Neural cell (in vitro differentiated cells): ENCODE results near the gene C7orf57. TPM values are rescaled to one million over a fixed set of nuclear protein-coding genes. Genes with fewer than 3 reads are reported as not detected.

Source experiments
- H2AFZ ChIP-seq: fragments of 200-600, 300-800 bp; sonication (generic), shearing (Covaris generic); 2 replicates; pipeline ENCODE4 v1.6.0; 2014; ENCODE audit warnings: low read depth, mild to moderate bottlenecking, antibody characterized with exemption, low read length, moderate library complexity
- H3F3A ChIP-seq: fragments of 200-600 bp; shearing (Covaris generic); 2 replicates; pipeline ENCODE4 v1.6.1; 2016; ENCODE audit warnings: mild to moderate bottlenecking, moderate library complexity, mixed read lengths, antibody characterized with exemption, low read length; ENCODE audit not compliant: insufficient read depth, poor library complexity, severe bottlenecking
- H3K27ac ChIP-seq: fragments of 200-600, 300-800 bp; sonication (generic), shearing (Covaris generic); 2 replicates; pipeline ENCODE4 v1.5.1; 2014; ENCODE audit warnings: mild to moderate bottlenecking, low read length, moderate library complexity
- H3K27me3 ChIP-seq: fragments of 300-800, 200-600 bp; sonication (generic), shearing (Covaris generic); 2 replicates; pipeline ENCODE4 v1.6.0; 2014; ENCODE audit warnings: mild to moderate bottlenecking, low read depth, low read length, moderate library complexity; ENCODE audit not compliant: insufficient read depth
- H3K36me3 ChIP-seq: fragments of 300-800, 200-600 bp; sonication (generic), shearing (Covaris generic); 2 replicates; pipeline ENCODE4 v1.5.1; 2014; ENCODE audit warnings: mild to moderate bottlenecking, antibody characterized with exemption, low read length, moderate library complexity; ENCODE audit not compliant: insufficient read depth
- H3K4me2 ChIP-seq: fragments of 300-800, 200-600 bp; sonication (generic), shearing (Covaris generic); 2 replicates; pipeline ENCODE4 v1.6.0; 2014; ENCODE audit warnings: mild to moderate bottlenecking, low read length
- H3K4me3 ChIP-seq: fragments of 300-800, 200-600 bp; sonication (generic), shearing (Covaris generic); 2 replicates; pipeline ENCODE4 v1.5.1; 2014; ENCODE audit warnings: mild to moderate bottlenecking, low read length, moderate library complexity
- H3K79me2 ChIP-seq: fragments of 200-600 bp; shearing (Covaris generic); replicated peaks from 2 replicates; pipeline ENCODE4 v1.6.0; 2014; ENCODE audit warnings: mild to moderate bottlenecking, low read length, moderate library complexity; ENCODE audit not compliant: insufficient read depth
- H3K9ac ChIP-seq: fragments of 300-800, 200-600 bp; sonication (generic), shearing (Covaris generic); 2 replicates; pipeline ENCODE4 v1.6.1; 2016; ENCODE audit warnings: mild to moderate bottlenecking, low read length, mixed read lengths
- H3K9me2 ChIP-seq: fragments of 200-600 bp; shearing (Covaris generic); 2 replicates; pipeline ENCODE4 v1.6.1; 2016; ENCODE audit warnings: mild to moderate bottlenecking, low read length, mixed read lengths; ENCODE audit not compliant: insufficient read depth
- H3K9me3 ChIP-seq: fragments of 200-600, 300-800 bp; sonication (generic), shearing (Covaris generic); 2 replicates; pipeline ENCODE4 v1.6.1; 2016; ENCODE audit warnings: mild to moderate bottlenecking, mixed run types, low read length, moderate library complexity, mixed read lengths
- H4K20me1 ChIP-seq: fragments of 200-600 bp; shearing (Covaris generic); 2 replicates; pipeline ENCODE4 v1.6.1; 2016; ENCODE audit warnings: mild to moderate bottlenecking, mixed run types; ENCODE audit not compliant: insufficient read depth
- EP300 ChIP-seq: fragments of 450-650 bp; conservative IDR thresholded peaks from 2 replicates; pipeline ENCODE4 v1.6.1; 2014; ENCODE audit warnings: antibody characterized with exemption, mild to moderate bottlenecking, moderate library complexity; ENCODE audit not compliant: poor library complexity, severe bottlenecking
- EZH2 ChIP-seq: fragments of 200-600, 300-800 bp; shearing (Covaris generic), sonication (generic); IDR thresholded peaks from 2 replicates; pipeline ENCODE4 v1.6.1; 2014; ENCODE audit warnings: antibody characterized with exemption, low read length, borderline replicate concordance, mild to moderate bottlenecking; ENCODE audit not compliant: insufficient read depth, poor library complexity, severe bottlenecking
- MXI1 ChIP-seq: fragments of 450-650 bp; conservative IDR thresholded peaks from 2 replicates; pipeline ENCODE4 v1.6.1; 2014; ENCODE audit warnings: antibody characterized with exemption, mild to moderate bottlenecking; ENCODE audit not compliant: poor library complexity, severe bottlenecking
- POLR2AphosphoS5 ChIP-seq: IDR thresholded peaks from 2 replicates; pipeline ENCODE4 v1.6.1; 2012
- RAD21 ChIP-seq: fragments of 450-650 bp; conservative IDR thresholded peaks from 2 replicates; pipeline ENCODE4 v1.6.1; 2014; ENCODE audit warnings: antibody characterized with exemption, mild to moderate bottlenecking, moderate library complexity
- SMC3 ChIP-seq: fragments of 450-650 bp; conservative IDR thresholded peaks from 2 replicates; pipeline ENCODE4 v1.6.1; 2014; ENCODE audit warnings: antibody characterized with exemption, mild to moderate bottlenecking, moderate library complexity; ENCODE audit not compliant: poor library complexity
- TAF1 ChIP-seq: IDR thresholded peaks from 2 replicates; pipeline ENCODE4 v1.6.1; 2012; ENCODE audit warnings: low read depth
- polyA plus RNA-seq: library from polyadenylated mRNA; depleted of rRNA; stranded (reverse); fragments of >200 nt; gene quantifications from 2 replicates; pipeline ENCODE4 v1.2.3, GENCODE V29; 2014
- TF ChIP-seq, protein P1 (sequence below): IDR thresholded peaks from 2 replicates; pipeline ENCODE4 v1.6.1; 2012; ENCODE audit warnings: borderline replicate concordance
- TF ChIP-seq, protein P2 (sequence below): fragments of 450-650 bp; IDR thresholded peaks from 2 replicates; pipeline ENCODE4 v1.5.1; 2014; ENCODE audit warnings: antibody characterized with exemption, mild to moderate bottlenecking, moderate library complexity; ENCODE audit not compliant: poor library complexity, severe bottlenecking

Gene C7orf57
- polyA plus RNA-seq, 1 donor from 2014 or later = not detected

- Histone ChIP-seq H3F3A (no peaks in the 10 kb centered on the region), H3K4me2 (no peak overlapping the region), H3K9me2 (no peaks in the 10 kb centered on the region), H3K4me3 (no peak overlapping the region), H3K27me3 (no peaks in the 10 kb centered on the region), H4K20me1 (no peaks in the 10 kb centered on the region), H3K9me3 (no peaks in the 10 kb centered on the region), H3K36me3 (no peaks in the 10 kb centered on the region), H3K27ac (no peak overlapping the region), H3K79me2 (no peaks in the 10 kb centered on the region), H3K9ac (no peak overlapping the region), H2AFZ (no peak overlapping the region)
- no peak for TF ChIP-seq SMC3
- TF ChIP-seq, protein P1, sequence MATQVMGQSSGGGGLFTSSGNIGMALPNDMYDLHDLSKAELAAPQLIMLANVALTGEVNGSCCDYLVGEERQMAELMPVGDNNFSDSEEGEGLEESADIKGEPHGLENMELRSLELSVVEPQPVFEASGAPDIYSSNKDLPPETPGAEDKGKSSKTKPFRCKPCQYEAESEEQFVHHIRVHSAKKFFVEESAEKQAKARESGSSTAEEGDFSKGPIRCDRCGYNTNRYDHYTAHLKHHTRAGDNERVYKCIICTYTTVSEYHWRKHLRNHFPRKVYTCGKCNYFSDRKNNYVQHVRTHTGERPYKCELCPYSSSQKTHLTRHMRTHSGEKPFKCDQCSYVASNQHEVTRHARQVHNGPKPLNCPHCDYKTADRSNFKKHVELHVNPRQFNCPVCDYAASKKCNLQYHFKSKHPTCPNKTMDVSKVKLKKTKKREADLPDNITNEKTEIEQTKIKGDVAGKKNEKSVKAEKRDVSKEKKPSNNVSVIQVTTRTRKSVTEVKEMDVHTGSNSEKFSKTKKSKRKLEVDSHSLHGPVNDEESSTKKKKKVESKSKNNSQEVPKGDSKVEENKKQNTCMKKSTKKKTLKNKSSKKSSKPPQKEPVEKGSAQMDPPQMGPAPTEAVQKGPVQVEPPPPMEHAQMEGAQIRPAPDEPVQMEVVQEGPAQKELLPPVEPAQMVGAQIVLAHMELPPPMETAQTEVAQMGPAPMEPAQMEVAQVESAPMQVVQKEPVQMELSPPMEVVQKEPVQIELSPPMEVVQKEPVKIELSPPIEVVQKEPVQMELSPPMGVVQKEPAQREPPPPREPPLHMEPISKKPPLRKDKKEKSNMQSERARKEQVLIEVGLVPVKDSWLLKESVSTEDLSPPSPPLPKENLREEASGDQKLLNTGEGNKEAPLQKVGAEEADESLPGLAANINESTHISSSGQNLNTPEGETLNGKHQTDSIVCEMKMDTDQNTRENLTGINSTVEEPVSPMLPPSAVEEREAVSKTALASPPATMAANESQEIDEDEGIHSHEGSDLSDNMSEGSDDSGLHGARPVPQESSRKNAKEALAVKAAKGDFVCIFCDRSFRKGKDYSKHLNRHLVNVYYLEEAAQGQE = no peak
- no peak for TF ChIP-seq TAF1
- no peak for TF ChIP-seq RAD21
- no peak for TF ChIP-seq EZH2
- TF ChIP-seq POLR2AphosphoS5 = no peak
- no peak for TF ChIP-seq EP300
- TF ChIP-seq, protein P2, sequence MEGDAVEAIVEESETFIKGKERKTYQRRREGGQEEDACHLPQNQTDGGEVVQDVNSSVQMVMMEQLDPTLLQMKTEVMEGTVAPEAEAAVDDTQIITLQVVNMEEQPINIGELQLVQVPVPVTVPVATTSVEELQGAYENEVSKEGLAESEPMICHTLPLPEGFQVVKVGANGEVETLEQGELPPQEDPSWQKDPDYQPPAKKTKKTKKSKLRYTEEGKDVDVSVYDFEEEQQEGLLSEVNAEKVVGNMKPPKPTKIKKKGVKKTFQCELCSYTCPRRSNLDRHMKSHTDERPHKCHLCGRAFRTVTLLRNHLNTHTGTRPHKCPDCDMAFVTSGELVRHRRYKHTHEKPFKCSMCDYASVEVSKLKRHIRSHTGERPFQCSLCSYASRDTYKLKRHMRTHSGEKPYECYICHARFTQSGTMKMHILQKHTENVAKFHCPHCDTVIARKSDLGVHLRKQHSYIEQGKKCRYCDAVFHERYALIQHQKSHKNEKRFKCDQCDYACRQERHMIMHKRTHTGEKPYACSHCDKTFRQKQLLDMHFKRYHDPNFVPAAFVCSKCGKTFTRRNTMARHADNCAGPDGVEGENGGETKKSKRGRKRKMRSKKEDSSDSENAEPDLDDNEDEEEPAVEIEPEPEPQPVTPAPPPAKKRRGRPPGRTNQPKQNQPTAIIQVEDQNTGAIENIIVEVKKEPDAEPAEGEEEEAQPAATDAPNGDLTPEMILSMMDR = no peak
- no peak for TF ChIP-seq MXI1
Measured at GRCh38 chr7:48101968-48102367, 66.6 kb downstream of the C7orf57 start.

DNA sequence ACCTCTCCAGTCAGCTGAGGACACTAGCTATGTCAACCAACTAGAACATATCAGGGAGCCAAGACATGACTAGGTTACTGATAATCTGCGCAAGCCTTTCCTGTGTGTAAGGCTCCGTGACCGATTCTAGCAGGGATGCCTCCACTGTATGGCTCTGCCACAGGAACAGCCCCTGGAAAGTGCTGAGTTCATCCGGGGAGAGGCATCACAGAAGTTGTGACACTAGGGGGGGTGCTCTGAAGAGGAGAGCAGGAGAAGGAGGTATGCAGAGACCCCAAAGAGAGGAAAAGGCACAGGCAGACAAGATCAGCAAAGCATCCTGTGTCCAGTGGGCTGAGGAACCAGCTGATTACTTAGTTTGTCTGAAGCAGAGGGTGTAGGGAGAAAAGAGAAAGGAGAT, 67.2 kb downstream of the C7orf57 start:
- no peaks in the 10 kb centered on the region for H3K9me2 ChIP-seq
- H2AFZ ChIP-seq = no peak overlapping the region
- no peak overlapping the region for H3K4me2 ChIP-seq
- H3K27ac ChIP-seq = no peak overlapping the region
- no peaks in the 10 kb centered on the region for H3K9me3 ChIP-seq
- no peaks in the 10 kb centered on the region for H3K27me3 ChIP-seq
- no peaks in the 10 kb centered on the region for H3K36me3 ChIP-seq
- no peak overlapping the region for H3K9ac ChIP-seq
- no peaks in the 10 kb centered on the region for H3K79me2 ChIP-seq
- no peak overlapping the region for H3K4me3 ChIP-seq
- TF ChIP-seq, protein P1 = no peak
- TF ChIP-seq, protein P2 = no peak
- TF ChIP-seq MXI1 (no peak), SMC3 (no peak), RAD21 (no peak), EZH2 (no peak), TAF1 (no peak), EP300 (no peak), POLR2AphosphoS5 (no peak)
- H4K20me1 ChIP-seq = no peaks in the 10 kb centered on the region
- H3F3A ChIP-seq = no peaks in the 10 kb centered on the region
